Limb (tissue), 2 donors: ENCODE results near the gene RAB17.

Experiments used
- DNase-seq, 2 donors: peaks; one replicate each; pipeline ENCODE4 v3.0.0-alpha.2; 2016; ENCODE audit errors: extremely low spot score in 2 of 2

RAB17 gene

GRCh38 chr2:237590272-237591140 is at the start of gene RAB17:
Gene RAB17 (minus strand): TSS chr2:237590734. CDS start chr2:237586154, 4,580 bp downstream.
- no peak for DNase-seq

- DNase-seq, result no peak
These were observed 49.3 kb upstream of the RAB17 start for GRCh38 chr2:237639836-237640220.

GRCh38 chr2:237639052-237639835 is 48.7 kb upstream of the RAB17 start:
- DNase-seq, result no peak

GRCh38 chr2:237638176-237638575 is 47.6 kb upstream of the RAB17 start:
- DNase-seq, result no peak

- DNase-seq, result no peak
These were observed 47.0 kb upstream of the RAB17 start for GRCh38 chr2:237637429-237638135.

GRCh38 chr2:237636578-237636977 is 46.0 kb upstream of the RAB17 start:
- no peak for DNase-seq

- DNase-seq, result no peak
These were observed 42.6 kb upstream of the RAB17 start for GRCh38 chr2:237633061-237633561.

GRCh38 chr2:237631801-237632585 is 41.5 kb upstream of the RAB17 start:
- no peak for DNase-seq

- no peak for DNase-seq
These were observed 40.7 kb upstream of the RAB17 start for GRCh38 chr2:237631007-237631785.

- DNase-seq, result no peak
These were observed 39.9 kb upstream of the RAB17 start for GRCh38 chr2:237630216-237631000.

- DNase-seq, result no peak
These were observed 39.2 kb upstream of the RAB17 start for GRCh38 chr2:237629739-237630138.

- DNase-seq, result no peak
These were observed 38.6 kb upstream of the RAB17 start for GRCh38 chr2:237629188-237629534.

GRCh38 chr2:237628247-237629187 is 38.0 kb upstream of the RAB17 start:
- no peak for DNase-seq

- peak in 1 of 2 donors; percentile 71 for DNase-seq
These were observed 37.1 kb upstream of the RAB17 start, which contains the start of gene LRRFIP1 for GRCh38 chr2:237627441-237628246. Gene LRRFIP1 (plus strand): TSS chr2:237627587. CDS start chr2:237627645, 58 bp downstream.

- no peak for DNase-seq
These were observed 36.4 kb upstream of the RAB17 start for GRCh38 chr2:237626813-237627440.

- DNase-seq, result peak in 1 of 2 donors; percentile 46
These were observed 35.2 kb upstream of the RAB17 start for GRCh38 chr2:237625777-237626176.

GRCh38 chr2:237625216-237625705 is 34.7 kb upstream of the RAB17 start:
- no peak for DNase-seq
